Activated T-cell treated with anti-CD3 and anti-CD28 coated beads, Interleukin-2, amount 50 U/mL, for 4 hours (primary cell): ENCODE data around the gene TMEFF1. TPM values are rescaled to one million over a fixed set of nuclear protein-coding genes. Genes with fewer than 3 reads are reported as not detected.

Experiments used
- ATAC-seq, 2 donors: fragments of 200-7000 bp; cut with Tn5 transposase; one replicate each; pipeline ENCODE4 v1.10.0; 2021
- DNase-seq: peaks from one replicate; pipeline ENCODE4 v3.0.0-alpha.2; 2020
- H3K27me3 Mint-ChIP-seq: one replicate; pipeline ENCODE4 v1.8.0; 2021; ENCODE audit warnings: low read depth, mixed read lengths
- H3K36me3 Mint-ChIP-seq: one replicate; pipeline ENCODE4 v1.8.0; 2022; ENCODE audit warnings: mixed read lengths; ENCODE audit not compliant: insufficient read depth
- H3K4me1 Mint-ChIP-seq: one replicate; pipeline ENCODE4 v1.8.0; 2021; ENCODE audit warnings: low read depth, mixed read lengths
- H3K4me3 Mint-ChIP-seq: one replicate; pipeline ENCODE4 v1.8.0; 2021; ENCODE audit warnings: mild to moderate bottlenecking, moderate library complexity, mixed read lengths
- H3K9me3 Mint-ChIP-seq: one replicate; pipeline ENCODE4 v1.8.0; 2021; ENCODE audit warnings: mixed read lengths
- total RNA-seq, 3 donors: library from RNA; stranded (reverse); gene quantifications; one replicate each; pipeline ENCODE4 v1.2.1, GENCODE V29; 2021

Gene TMEFF1
- total RNA-seq, 3 donors from 2014 or later: 0.18 to 0.24 TPM; not detected in 1

GRCh38 chr9:100584951-100585350, 112.0 kb downstream of the TMEFF1 start:
- DNase-seq: no peak
- no peak for ATAC-seq
- H3K36me3 Mint-ChIP-seq: no peaks in the 10 kb centered on the region
- H3K4me3 Mint-ChIP-seq: no peak overlapping the region
- no peaks in the 10 kb centered on the region for H3K9me3 Mint-ChIP-seq
- H3K27me3 Mint-ChIP-seq: no peaks in the 10 kb centered on the region
- H3K4me1 Mint-ChIP-seq: no peaks in the 10 kb centered on the region

GRCh38 chr9:100586093-100586492, 113.1 kb downstream of the TMEFF1 start:
- ATAC-seq: no peak

GRCh38 chr9:100587375-100587774, 114.4 kb downstream of the TMEFF1 start:
- Mint-ChIP-seq H3K4me1 (no peaks in the 10 kb centered on the region), H3K36me3 (no peaks in the 10 kb centered on the region), H3K4me3 (no peak overlapping the region), H3K9me3 (no peaks in the 10 kb centered on the region), H3K27me3 (no peaks in the 10 kb centered on the region)
- DNase-seq (no peak), ATAC-seq (no peak)

More at GRCh38 chr9:100586093-100586492, 113.1 kb downstream of the TMEFF1 start:
- Mint-ChIP-seq H3K9me3 (no peaks in the 10 kb centered on the region), H3K36me3 (no peaks in the 10 kb centered on the region), H3K4me1 (no peaks in the 10 kb centered on the region), H3K4me3 (no peak overlapping the region), H3K27me3 (no peaks in the 10 kb centered on the region)
- no peak for DNase-seq

- H3K9me3 Mint-ChIP-seq: no peaks in the 10 kb centered on the region
- H3K4me1 Mint-ChIP-seq: no peaks in the 10 kb centered on the region
- ATAC-seq: no peak
Observed at GRCh38 chr9:100589582-100589981, 116.6 kb downstream of the TMEFF1 start.

GRCh38 chr9:100590481-100590880, 117.5 kb downstream of the TMEFF1 start:
- Mint-ChIP-seq H3K9me3 (no peaks in the 10 kb centered on the region), H3K36me3 (no peaks in the 10 kb centered on the region), H3K4me1 (no peaks in the 10 kb centered on the region), H3K27me3 (no peaks in the 10 kb centered on the region), H3K4me3 (no peak overlapping the region)
- DNase-seq (no peak), ATAC-seq (no peak)

More at GRCh38 chr9:100589582-100589981, 116.6 kb downstream of the TMEFF1 start:
- no peak for DNase-seq
- Mint-ChIP-seq H3K36me3 (no peaks in the 10 kb centered on the region), H3K27me3 (no peaks in the 10 kb centered on the region), H3K4me3 (no peak overlapping the region)

GRCh38 chr9:100591139-100591538, 118.2 kb downstream of the TMEFF1 start:
- H3K9me3 Mint-ChIP-seq: no peaks in the 10 kb centered on the region
- H3K36me3 Mint-ChIP-seq: no peaks in the 10 kb centered on the region
- no peak overlapping the region for H3K4me3 Mint-ChIP-seq
- H3K27me3 Mint-ChIP-seq: no peaks in the 10 kb centered on the region
- DNase-seq: no peak
- peaks cover 4% of the 10 kb centered on the region for H3K4me1 Mint-ChIP-seq
- ATAC-seq: no peak

GRCh38 chr9:100591639-100592412, 118.9 kb downstream of the TMEFF1 start:
- DNase-seq (no peak), ATAC-seq (no peak)
- peaks cover 4% of the 10 kb centered on the region for H3K4me1 Mint-ChIP-seq
- H3K36me3 Mint-ChIP-seq: no peaks in the 10 kb centered on the region
- H3K9me3 Mint-ChIP-seq: no peaks in the 10 kb centered on the region
- H3K4me3 Mint-ChIP-seq: no peak overlapping the region
- H3K27me3 Mint-ChIP-seq: no peaks in the 10 kb centered on the region

GRCh38 chr9:100595391-100596199, 122.6 kb downstream of the TMEFF1 start:
- H3K36me3 Mint-ChIP-seq: no peaks in the 10 kb centered on the region
- no peaks in the 10 kb centered on the region for H3K27me3 Mint-ChIP-seq
- H3K4me3 Mint-ChIP-seq: no peak overlapping the region
- DNase-seq (no peak), ATAC-seq (peak in 1 of 2 donors; percentile 26)
- H3K4me1 Mint-ChIP-seq: peaks cover 17% of the 10 kb centered on the region
- no peaks in the 10 kb centered on the region for H3K9me3 Mint-ChIP-seq

- no peak for ATAC-seq
Observed at GRCh38 chr9:100597236-100597635, 124.3 kb downstream of the TMEFF1 start.

GRCh38 chr9:100598641-100599145, 125.7 kb downstream of the TMEFF1 start:
- peak overlapping the region; percentile 66 for H3K4me3 Mint-ChIP-seq
- H3K27me3 Mint-ChIP-seq: no peaks in the 10 kb centered on the region
- H3K36me3 Mint-ChIP-seq: no peaks in the 10 kb centered on the region
- ATAC-seq (peak; percentile 91 to 94), DNase-seq (peak; percentile 74)
- H3K4me1 Mint-ChIP-seq: peaks cover 17% of the 10 kb centered on the region
- H3K9me3 Mint-ChIP-seq: no peaks in the 10 kb centered on the region

More at GRCh38 chr9:100597236-100597635, 124.3 kb downstream of the TMEFF1 start:
- no peak for DNase-seq
- Mint-ChIP-seq H3K9me3 (no peaks in the 10 kb centered on the region), H3K4me1 (peaks cover 17% of the 10 kb centered on the region), H3K4me3 (no peak overlapping the region), H3K36me3 (no peaks in the 10 kb centered on the region), H3K27me3 (no peaks in the 10 kb centered on the region)

GRCh38 chr9:100600521-100601079, 127.7 kb downstream of the TMEFF1 start:
- Mint-ChIP-seq H3K4me3 (no peak overlapping the region), H3K9me3 (no peaks in the 10 kb centered on the region), H3K4me1 (peaks cover 17% of the 10 kb centered on the region), H3K36me3 (no peaks in the 10 kb centered on the region), H3K27me3 (no peaks in the 10 kb centered on the region)
- DNase-seq (no peak), ATAC-seq (no peak)

- Mint-ChIP-seq H3K4me1 (peaks cover 13% of the 10 kb centered on the region), H3K4me3 (no peak overlapping the region), H3K36me3 (no peaks in the 10 kb centered on the region), H3K27me3 (no peaks in the 10 kb centered on the region), H3K9me3 (no peaks in the 10 kb centered on the region)
- DNase-seq (no peak), ATAC-seq (no peak)
Observed at GRCh38 chr9:100601216-100601615, 128.3 kb downstream of the TMEFF1 start.

- Mint-ChIP-seq H3K9me3 (no peaks in the 10 kb centered on the region), H3K36me3 (no peaks in the 10 kb centered on the region), H3K27me3 (no peaks in the 10 kb centered on the region), H3K4me1 (peaks cover 13% of the 10 kb centered on the region), H3K4me3 (no peak overlapping the region)
- DNase-seq (no peak), ATAC-seq (no peak)
Observed at GRCh38 chr9:100602342-100602801, 129.4 kb downstream of the TMEFF1 start.

GRCh38 chr9:100605405-100605804, 132.5 kb downstream of the TMEFF1 start:
- no peaks in the 10 kb centered on the region for H3K4me1 Mint-ChIP-seq
- DNase-seq: no peak
- no peaks in the 10 kb centered on the region for H3K36me3 Mint-ChIP-seq
- ATAC-seq: no peak
- no peaks in the 10 kb centered on the region for H3K9me3 Mint-ChIP-seq
- no peak overlapping the region for H3K4me3 Mint-ChIP-seq
- H3K27me3 Mint-ChIP-seq: no peaks in the 10 kb centered on the region
